GM12892 (cell line): ENCODE data around the gene OR2AT4.

ENCODE experiments used
- POLR2A ChIP-seq: IDR thresholded peaks from 2 replicates; pipeline ENCODE4 v1.6.1; 2011; ENCODE audit warnings: low read depth, low read length, control low read depth
- POLR2AphosphoS5 ChIP-seq: IDR thresholded peaks from 2 replicates; pipeline ENCODE4 v1.6.1; 2011; ENCODE audit warnings: low read depth, low read length, control low read depth

GRCh38 chr11:75118577-75118976 is 21.9 kb upstream of the OR2AT4 start:
- TF ChIP-seq POLR2A: no peak
- TF ChIP-seq POLR2AphosphoS5: no peak
